Measurements from ENCODE around the gene CRADD. TPM values are rescaled to one million over a fixed set of nuclear protein-coding genes. Genes with fewer than 3 reads are reported as not detected.

The CRADD gene
- total and polyA plus RNA-seq, 2 donors (not counting 1 experiment from before 2014, with no cell fraction given): 5.8 to 15.1 TPM

GRCh38 chr12:93736640-93737178 is 59.5 kb downstream of the CRADD start:
- ChIA-PET CTCF (no interaction called here), POLR2A (no interaction called here)
- peaks cover 4 to 15% of the 10 kb centered on the region in 2 donors for H3K4me1 ChIP-seq (ENCODE audit: control insufficient read depth in 2 of 2, insufficient read depth in 2 of 2, low read length in 2 of 2)
- peaks cover 0 to 5% (median 0%) of the 10 kb centered on the region in 3 donors for H3K9me3 ChIP-seq (ENCODE audit: control extremely low read depth in 1 of 3, control insufficient read depth in 2 of 3, insufficient read depth in 1 of 3, low read length in 2 of 3)
- intact Hi-C loops (cut with micrococcal nuclease): no loop called here
- DNase-seq (no peak), ATAC-seq (ENCODE audit: low read depth) (no peak)
- H3K27me3 ChIP-seq (replicated peaks in 1 of 4; ENCODE audit: control extremely low read depth in 1 of 4, control insufficient read depth in 3 of 4, insufficient read depth in 4 of 4, low read length in 3 of 4): no peaks in the 10 kb centered on the region
- Mint-ChIP-seq H3K27ac (no peak overlapping the region), H3K4me1 (peaks cover 19% of the 10 kb centered on the region), H3K9me3 (ENCODE audit: insufficient read depth) (no peaks in the 10 kb centered on the region), H3K4me3 (no peak overlapping the region), H3K27me3 (no peaks in the 10 kb centered on the region)
- H4K20me1 ChIP-seq (ENCODE audit: control insufficient read depth, insufficient read depth, low read length, poor library complexity, severe bottlenecking): no peaks in the 10 kb centered on the region
- no peak for TF ChIP-seq EZH2 (IDR thresholded peaks at IDR 0.05; ENCODE audit: borderline replicate concordance, insufficient read depth, low read depth, low read length, poor library complexity, severe bottlenecking)
- TF ChIP-seq, protein P1, sequence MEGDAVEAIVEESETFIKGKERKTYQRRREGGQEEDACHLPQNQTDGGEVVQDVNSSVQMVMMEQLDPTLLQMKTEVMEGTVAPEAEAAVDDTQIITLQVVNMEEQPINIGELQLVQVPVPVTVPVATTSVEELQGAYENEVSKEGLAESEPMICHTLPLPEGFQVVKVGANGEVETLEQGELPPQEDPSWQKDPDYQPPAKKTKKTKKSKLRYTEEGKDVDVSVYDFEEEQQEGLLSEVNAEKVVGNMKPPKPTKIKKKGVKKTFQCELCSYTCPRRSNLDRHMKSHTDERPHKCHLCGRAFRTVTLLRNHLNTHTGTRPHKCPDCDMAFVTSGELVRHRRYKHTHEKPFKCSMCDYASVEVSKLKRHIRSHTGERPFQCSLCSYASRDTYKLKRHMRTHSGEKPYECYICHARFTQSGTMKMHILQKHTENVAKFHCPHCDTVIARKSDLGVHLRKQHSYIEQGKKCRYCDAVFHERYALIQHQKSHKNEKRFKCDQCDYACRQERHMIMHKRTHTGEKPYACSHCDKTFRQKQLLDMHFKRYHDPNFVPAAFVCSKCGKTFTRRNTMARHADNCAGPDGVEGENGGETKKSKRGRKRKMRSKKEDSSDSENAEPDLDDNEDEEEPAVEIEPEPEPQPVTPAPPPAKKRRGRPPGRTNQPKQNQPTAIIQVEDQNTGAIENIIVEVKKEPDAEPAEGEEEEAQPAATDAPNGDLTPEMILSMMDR (IDR thresholded peaks at IDR 0.05): no peak
- H3K4me2 ChIP-seq (replicated peaks; ENCODE audit: low read depth, low read length, poor library complexity, severe bottlenecking): no peak overlapping the region
- no peaks in the 10 kb centered on the region for H3K36me3 ChIP-seq (replicated peaks in 1 of 2; ENCODE audit: control extremely low read depth in 1 of 2, control insufficient read depth in 1 of 2, extremely low read depth in 1 of 2, insufficient read depth in 2 of 2, low read length in 1 of 2)
- no peaks in the 10 kb centered on the region for H3K79me2 ChIP-seq (ENCODE audit: control insufficient read depth, insufficient read depth, low read length)
- H3K4me3 ChIP-seq (ENCODE audit: control extremely low read depth in 1 of 5, extremely low read depth in 1 of 5, insufficient read depth in 1 of 5, low read depth in 2 of 5, low read length in 4 of 5): no peak overlapping the region
- H2AFZ ChIP-seq (ENCODE audit: insufficient read depth, low read depth, low read length, poor library complexity, severe bottlenecking): no peak overlapping the region
- H3K27ac ChIP-seq (ENCODE audit: low read length in 2 of 2): no peak overlapping the region
- no peak overlapping the region for H3K9ac ChIP-seq (ENCODE audit: low read length)

- ATAC-seq (ENCODE audit: low read depth) (no peak), DNase-seq (no peak)
- TF ChIP-seq EZH2 (IDR thresholded peaks at IDR 0.05; ENCODE audit: borderline replicate concordance, insufficient read depth, low read depth, low read length, poor library complexity, severe bottlenecking): no peak
- TF ChIP-seq, protein P1 (IDR thresholded peaks at IDR 0.05): no peak
- H3K27me3 ChIP-seq (replicated peaks in 1 of 4; ENCODE audit: control extremely low read depth in 1 of 4, control insufficient read depth in 3 of 4, insufficient read depth in 4 of 4, low read length in 3 of 4): no peaks in the 10 kb centered on the region
- H3K27ac ChIP-seq (ENCODE audit: low read length in 2 of 2): no peak overlapping the region
- no peaks in the 10 kb centered on the region for H4K20me1 ChIP-seq (ENCODE audit: control insufficient read depth, insufficient read depth, low read length, poor library complexity, severe bottlenecking)
- 58% methylated on average over 5 of the region's 5 CpGs for WGBS (ENCODE audit: insufficient coverage)
- peaks cover 0 to 5% (median 0%) of the 10 kb centered on the region in 3 donors for H3K9me3 ChIP-seq (ENCODE audit: control extremely low read depth in 1 of 3, control insufficient read depth in 2 of 3, insufficient read depth in 1 of 3, low read length in 2 of 3)
- intact Hi-C loops (cut with micrococcal nuclease): no loop called here
- no peaks in the 10 kb centered on the region for H3K36me3 ChIP-seq (replicated peaks in 1 of 2; ENCODE audit: control extremely low read depth in 1 of 2, control insufficient read depth in 1 of 2, extremely low read depth in 1 of 2, insufficient read depth in 2 of 2, low read length in 1 of 2)
- no peaks in the 10 kb centered on the region for H3K27me3 Mint-ChIP-seq
- no peak overlapping the region for H3K4me2 ChIP-seq (replicated peaks; ENCODE audit: low read depth, low read length, poor library complexity, severe bottlenecking)
- H3K79me2 ChIP-seq (ENCODE audit: control insufficient read depth, insufficient read depth, low read length): no peaks in the 10 kb centered on the region
- no peaks in the 10 kb centered on the region for H3K9me3 Mint-ChIP-seq (ENCODE audit: insufficient read depth)
- H3K4me3 Mint-ChIP-seq: no peak overlapping the region
- no peak overlapping the region for H2AFZ ChIP-seq (ENCODE audit: insufficient read depth, low read depth, low read length, poor library complexity, severe bottlenecking)
- no peak overlapping the region for H3K9ac ChIP-seq (ENCODE audit: low read length)
- ChIA-PET CTCF (interaction anchor here (0.5 kb wide), 1 partner anchor 80 kb away, joined by 3 read pairs; no protein-coding TSS in a partner anchor), POLR2A (no interaction called here)
- peaks cover 25% of the 10 kb centered on the region for H3K4me1 Mint-ChIP-seq
- H3K4me1 ChIP-seq (ENCODE audit: control insufficient read depth in 2 of 2, insufficient read depth in 2 of 2, low read length in 2 of 2): peaks cover 8 to 15% of the 10 kb centered on the region in 2 donors
- no peak overlapping the region for H3K27ac Mint-ChIP-seq
- no peak overlapping the region for H3K4me3 ChIP-seq (ENCODE audit: control extremely low read depth in 1 of 5, extremely low read depth in 1 of 5, insufficient read depth in 1 of 5, low read depth in 2 of 5, low read length in 4 of 5)
Measured at GRCh38 chr12:93737457-93738198, 60.5 kb downstream of the CRADD start.
